Endothelial cell of umbilical vein (primary cell): Measurements from ENCODE around the gene ZER1. TPM values are rescaled to one million over a fixed set of nuclear protein-coding genes. Genes with fewer than 3 reads are reported as not detected.

Source experiments
- BruUV-seq: library from RNA; stranded (reverse); fragments of 400-500 nt; replicated peaks from 2 replicates; lab custom pipeline; 2021; lab: Mats Ljungman, UMichigan
- CTCF ChIA-PET: fragments of 300-600, 350-600 bp; sonication (Branson Sonifier 250); formaldehyde crosslinking; loops from one replicate; lab custom pipeline; 2021; ENCODE audit warnings: antibody characterized with exemption, inconsistent platforms; lab: Charles Lee
- POLR2A ChIA-PET: fragments of 300-600, 350-600 bp; sonication (Branson Sonifier 250); formaldehyde crosslinking; loops from one replicate; lab custom pipeline; 2021; ENCODE audit warnings: antibody characterized with exemption, inconsistent platforms; lab: Charles Lee
- DNase-seq: peaks from one replicate; pipeline ENCODE4 v3.0.0-alpha.2; 2011; ENCODE audit warnings: low read depth, low spot score
- FAIRE-seq: peaks from 2 replicates; lab custom pipeline; 2011; peaks lifted over from hg19 to GRCh38; lab: Jason Lieb, UNC
- H2AFZ ChIP-seq: 2 replicates; pipeline ENCODE4 v1.6.0; 2012; ENCODE audit warnings: low read depth, low read length, control low read depth, inconsistent platforms
- H3K27ac ChIP-seq: 2 replicates; pipeline ENCODE4 v1.5.1; 2011; ENCODE audit warnings: low read depth, mild to moderate bottlenecking, control low read depth, low read length, moderate library complexity; ENCODE audit not compliant: insufficient read depth
- H3K27me3 ChIP-seq, 2 experiments: 2 replicates each; pipeline versions ENCODE4 v1.6.0 to v1.6.1; 2011; ENCODE audit warnings: low read length in 2 of 2, mixed read lengths in 1 of 2; ENCODE audit not compliant: control insufficient read depth in 2 of 2, insufficient read depth in 2 of 2
- H3K36me3 ChIP-seq, 2 experiments: 2 replicates in 1 of 2; 3 replicates in 1 of 2; pipeline ENCODE4 v1.5.1; 2011; ENCODE audit warnings: low read length in 2 of 2, mild to moderate bottlenecking in 1 of 2, moderate library complexity in 1 of 2; ENCODE audit not compliant: control insufficient read depth in 2 of 2, insufficient read depth in 2 of 2; ENCODE audit errors: extremely low read depth in 1 of 2
- H3K4me1 ChIP-seq: 3 replicates; pipeline ENCODE4 v1.5.1; 2011; ENCODE audit warnings: mild to moderate bottlenecking, low read length; ENCODE audit not compliant: control insufficient read depth, insufficient read depth; ENCODE audit errors: extremely low read depth
- H3K4me2 ChIP-seq: 2 replicates; pipeline ENCODE4 v1.6.1; 2011; ENCODE audit warnings: low read length, control low read depth, mixed read lengths; ENCODE audit not compliant: insufficient read depth
- H3K4me3 ChIP-seq, 3 experiments: fragments of 200-600 bp in 1 of 3; sonication (generic), shearing (Covaris generic) in 1 of 3; replicated peaks in 1 of 3; 2 replicates each; pipeline ENCODE4 v1.5.1; 2011 to 2016; ENCODE audit warnings: control low read depth in 3 of 3, low read length in 3 of 3, mild to moderate bottlenecking in 2 of 3, inconsistent platforms in 1 of 3, low read depth in 1 of 3, moderate library complexity in 1 of 3; ENCODE audit not compliant: insufficient read depth in 1 of 3
- H3K79me2 ChIP-seq: 2 replicates; pipeline ENCODE4 v1.6.0; 2012; ENCODE audit warnings: low read length, inconsistent platforms; ENCODE audit not compliant: control insufficient read depth, insufficient read depth
- H3K9ac ChIP-seq: replicated peaks from 2 replicates; pipeline ENCODE3; 2011; ENCODE audit warnings: low read length, control low read depth; ENCODE audit not compliant: insufficient read depth; ENCODE audit errors: extremely low read depth
- H3K9me1 ChIP-seq: replicated peaks from 3 replicates; pipeline ENCODE4 v1.6.0; 2011; ENCODE audit warnings: mild to moderate bottlenecking, low read length; ENCODE audit not compliant: control insufficient read depth, insufficient read depth; ENCODE audit errors: extremely low read depth
- H3K9me3 ChIP-seq: replicated peaks from 2 replicates; pipeline ENCODE4 v1.5.1; 2012; ENCODE audit warnings: low read length, inconsistent platforms; ENCODE audit not compliant: control insufficient read depth, insufficient read depth
- H4K20me1 ChIP-seq: replicated peaks from 2 replicates; pipeline ENCODE3; 2011; ENCODE audit warnings: mild to moderate bottlenecking, low read length; ENCODE audit not compliant: control insufficient read depth, insufficient read depth; ENCODE audit errors: extremely low read depth
- CTCF ChIP-seq, 2 donors: IDR thresholded peaks; 1 replicate in 1 of 2; 2 replicates in 1 of 2; pipeline ENCODE4 v1.5.1; 2011; ENCODE audit warnings: low read length in 2 of 2, mild to moderate bottlenecking in 2 of 2, moderate library complexity in 2 of 2, control low read depth in 1 of 2, inconsistent platforms in 1 of 2, low read depth in 1 of 2; ENCODE audit not compliant: insufficient read depth in 1 of 2; ENCODE audit errors: extremely low read depth in 1 of 2
- EZH2 ChIP-seq: IDR thresholded peaks from 2 replicates; pipeline ENCODE4 v1.6.1; 2012; ENCODE audit warnings: borderline replicate concordance, low read depth, mild to moderate bottlenecking, moderate library complexity, low read length, inconsistent platforms; ENCODE audit not compliant: severe bottlenecking
- FOS ChIP-seq: IDR thresholded peaks from 2 replicates; pipeline ENCODE4 v1.6.1; 2011; ENCODE audit warnings: mild to moderate bottlenecking, low read length, moderate library complexity, borderline replicate concordance; ENCODE audit not compliant: insufficient read depth
- GATA2 ChIP-seq: IDR thresholded peaks from 2 replicates; pipeline ENCODE4 v1.7.0; 2011; ENCODE audit warnings: low read depth, mild to moderate bottlenecking, moderate library complexity, mixed read lengths, low read length; ENCODE audit not compliant: insufficient read length, insufficient read depth
- JUN ChIP-seq: IDR thresholded peaks from 2 replicates; pipeline ENCODE4 v1.6.1; 2011; ENCODE audit warnings: borderline replicate concordance, low read depth; ENCODE audit not compliant: insufficient read length, insufficient read depth
- MYC ChIP-seq: IDR thresholded peaks from one replicate; pipeline ENCODE4 v1.6.1; 2011; ENCODE audit warnings: mild to moderate bottlenecking, low read depth, low read length
- POLR2A ChIP-seq: IDR thresholded peaks from 2 replicates; pipeline ENCODE4 v1.6.1; 2012; ENCODE audit warnings: low read depth, mild to moderate bottlenecking, control low read depth, low read length
- POLR2AphosphoS5 ChIP-seq: IDR thresholded peaks from 2 replicates; pipeline ENCODE4 v1.6.1; 2012; ENCODE audit warnings: low read depth, mild to moderate bottlenecking, control low read depth, low read length, moderate library complexity; ENCODE audit not compliant: insufficient read depth
- dilution Hi-C: fragments of 300-500 bp; cut with MboI; formaldehyde crosslinking; loops from one replicate; pipeline ENCODE4 v1.15.0; 2019; ENCODE audit warnings: low sequenced_read_pairs; ENCODE audit not compliant: extremely low pct_ligation_motif_present
- intact Hi-C: fragments of 100-400 bp; cut with micrococcal nuclease; formaldehyde crosslinking; loops from one replicate; pipeline ENCODE4 v1.10.0; 2022
- polyA plus RNA-seq, 4 experiments: library from polyadenylated mRNA; depleted of rRNA in 3 of 4; stranded (reverse) in 3 of 4; unstranded in 1 of 4; fragments of >200 nt; gene quantifications; 2 replicates each; pipeline versions ENCODE4 v1.2.1 to v1.2.3, GENCODE V29; 2011 to 2012; ENCODE audit warnings: missing spikeins in 1 of 4
- total RNA-seq: library from RNA; stranded (reverse); gene quantifications from 2 replicates; pipeline ENCODE4 v1.2.3, GENCODE V29; 2021
- TF ChIP-seq, protein P1 (sequence below): IDR thresholded peaks from 2 replicates; pipeline ENCODE4 v1.6.1; 2011; ENCODE audit not compliant: insufficient read depth, insufficient read length

Gene ZER1
- total and polyA plus RNA-seq, 2 donors (not counting 3 experiments of a cell fraction or from before 2014, with no cell fraction given) = 23.0 to 29.9 TPM

GRCh38 chr9:128707446-128707845, 64.3 kb downstream of the ZER1 start:
- Histone ChIP-seq H3K9ac (no peak overlapping the region), H3K4me1 (peaks cover 8% of the 10 kb centered on the region), H3K79me2 (peaks cover 10% of the 10 kb centered on the region), H3K4me3 (no peak overlapping the region), H3K9me3 (no peaks in the 10 kb centered on the region), H3K27me3 (no peaks in the 10 kb centered on the region), H3K4me2 (no peak overlapping the region), H3K36me3 (peaks cover 2 to 4% of the 10 kb centered on the region in 2 experiments), H3K27ac (no peak overlapping the region), H3K9me1 (no peaks in the 10 kb centered on the region), H4K20me1 (no peaks in the 10 kb centered on the region), H2AFZ (no peak overlapping the region)
- DNase-seq (no peak), FAIRE-seq (no peak)
- dilution Hi-C loops (no loop called here), intact Hi-C loops (no loop called here)
- ChIA-PET POLR2A (no interaction called here), CTCF (no interaction called here)
- BruUV-seq = no TSS peak
- no peak for TF ChIP-seq MYC
- TF ChIP-seq POLR2AphosphoS5 = no peak
- TF ChIP-seq, protein P1, sequence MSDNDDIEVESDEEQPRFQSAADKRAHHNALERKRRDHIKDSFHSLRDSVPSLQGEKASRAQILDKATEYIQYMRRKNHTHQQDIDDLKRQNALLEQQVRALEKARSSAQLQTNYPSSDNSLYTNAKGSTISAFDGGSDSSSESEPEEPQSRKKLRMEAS = no peak
- no peak for TF ChIP-seq FOS
- TF ChIP-seq GATA2 = no peak
- no peak for TF ChIP-seq EZH2
- no peak for TF ChIP-seq JUN
- no peak for TF ChIP-seq POLR2A
- no peak for TF ChIP-seq CTCF (IDR thresholded peaks at IDR 0.05; ENCODE audit: extremely low read depth in 1 of 2, insufficient read depth in 1 of 2, low read depth in 1 of 2, low read length in 2 of 2)
